CD4-positive, alpha-beta T cell treated with Interleukin-17A for 1 hour (primary cell): ENCODE data around the gene MBOAT2.

Experiments used
- DNase-seq: peaks from one replicate; pipeline ENCODE4 v3.0.0-alpha.2; 2020

MBOAT2 gene

DNA sequence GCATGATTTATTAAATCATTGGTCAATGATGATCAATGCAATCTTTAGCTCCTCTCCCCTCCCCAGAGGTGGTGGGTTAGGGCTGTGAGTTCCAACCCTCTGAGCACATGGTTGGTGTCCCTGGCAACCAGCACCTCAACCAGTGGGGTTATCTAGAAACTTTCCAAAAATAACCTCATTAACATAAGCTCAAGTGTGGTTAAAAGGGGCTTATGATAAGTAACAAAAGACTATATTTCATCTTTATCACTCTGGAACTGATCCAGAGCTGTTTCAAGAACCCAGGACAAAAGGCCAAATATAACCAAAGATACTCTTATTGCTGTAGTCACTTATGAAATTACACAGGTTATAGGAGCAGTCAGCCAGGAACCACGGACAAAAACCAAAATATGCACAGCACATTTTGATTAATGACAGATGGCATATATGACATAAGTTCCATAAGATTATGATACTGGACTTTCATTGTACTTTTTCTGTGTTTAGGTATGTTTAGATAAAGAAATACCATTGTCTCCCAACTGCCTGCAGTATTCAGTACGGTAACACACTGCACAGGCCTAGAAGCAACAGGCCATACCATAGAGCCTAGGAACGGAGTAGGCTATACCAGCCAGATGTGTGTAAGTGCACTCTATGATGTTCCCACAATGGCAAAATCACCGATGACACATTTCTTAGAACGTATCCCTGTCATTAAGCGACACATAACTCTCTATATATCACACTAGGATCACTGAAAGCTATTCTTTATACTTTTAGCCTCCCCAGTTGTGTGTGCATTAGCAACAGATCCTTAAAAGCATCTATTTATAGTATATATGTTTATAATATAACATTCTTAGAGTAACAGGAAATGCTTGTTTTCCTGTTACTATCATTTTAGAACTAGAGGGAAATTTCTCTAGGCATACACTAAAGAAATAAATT is 197.9 kb downstream of the MBOAT2 start:
- no peak for DNase-seq

DNA sequence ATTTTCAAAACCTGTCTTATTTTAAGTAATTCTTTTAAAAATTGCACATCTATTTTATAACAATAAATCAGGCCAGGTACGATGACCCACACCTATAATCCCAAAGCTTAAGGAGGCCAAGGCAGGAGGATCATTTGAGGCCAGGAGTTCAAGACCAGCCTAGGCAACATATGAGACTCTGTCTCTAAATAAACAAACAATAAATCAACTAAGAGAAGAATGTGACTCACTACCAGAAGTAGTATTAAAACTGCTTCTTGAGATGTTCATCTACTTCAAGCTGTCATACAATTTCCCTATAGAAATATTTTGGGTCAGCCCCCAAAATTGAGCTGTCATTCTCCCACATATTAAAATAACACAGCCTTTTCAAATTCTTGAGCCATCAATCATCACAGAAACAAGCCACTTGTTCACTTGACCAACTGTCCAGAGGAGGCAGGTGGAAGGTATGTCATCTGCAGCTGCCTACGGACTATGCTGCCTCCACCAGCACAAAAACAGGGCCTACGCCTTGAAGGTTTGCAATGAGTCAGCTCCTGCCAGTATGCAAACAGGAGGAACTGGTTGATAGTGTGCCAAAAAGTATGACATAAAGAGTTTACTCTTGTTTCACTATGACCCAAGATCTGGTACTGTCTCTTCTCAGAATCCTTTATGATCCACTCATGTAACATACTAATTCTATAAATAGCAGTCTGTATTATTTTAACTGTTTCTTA is 199.7 kb downstream of the MBOAT2 start:
- DNase-seq: no peak

DNA sequence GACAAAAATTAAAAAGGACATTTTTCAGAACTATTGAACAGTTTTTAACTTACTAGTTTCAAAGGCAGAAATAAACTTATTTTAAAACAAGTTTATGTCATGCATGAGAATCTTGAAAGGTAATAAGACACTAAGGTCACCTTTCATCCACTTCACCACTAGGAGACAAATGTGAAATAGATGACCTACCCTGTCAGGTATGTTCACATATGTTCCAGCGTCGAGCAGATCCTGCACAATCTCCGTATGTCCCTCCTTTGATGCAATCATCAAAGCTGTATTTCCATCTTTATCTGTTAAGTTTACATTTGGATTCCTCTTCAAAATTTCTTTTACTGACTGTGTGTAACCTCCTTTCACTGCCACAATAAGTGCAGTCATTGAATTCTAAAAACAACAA is 200.7 kb downstream of the MBOAT2 start:
- DNase-seq: no peak
